Brain microvascular endothelial cell (primary cell): ENCODE measurements around the gene NHSL1.
A peak's percentile ranks its signal among the peaks of the same experiment; 100 is the strongest.

ENCODE experiments used
- DNase-seq: peaks from one replicate; pipeline ENCODE4 v3.0.0-alpha.2; 2020
- H3K27ac ChIP-seq: fragments of 250-450 bp; sonication (Bioruptor Pico); 2 replicates; pipeline ENCODE4 v1.5.1; 2020; ENCODE audit warnings: mild to moderate bottlenecking, moderate library complexity
- H3K27me3 ChIP-seq: fragments of 250-450 bp; sonication (Bioruptor Pico); replicated peaks from 2 replicates; pipeline ENCODE4 v1.5.1; 2020; ENCODE audit warnings: mild to moderate bottlenecking
- H3K36me3 ChIP-seq: fragments of 250-450 bp; sonication (Bioruptor Pico); replicated peaks from 2 replicates; pipeline ENCODE4 v1.5.1; 2020; ENCODE audit warnings: mild to moderate bottlenecking
- H3K4me3 ChIP-seq: 2 replicates; pipeline ENCODE4 v1.5.1; 2011; ENCODE audit warnings: low read depth, mild to moderate bottlenecking, control low read depth, low read length, moderate library complexity
- CTCF ChIP-seq: IDR thresholded peaks from 2 replicates; pipeline ENCODE4 v1.5.1; 2011; ENCODE audit warnings: low read depth, mild to moderate bottlenecking, moderate library complexity, low read length, control low read depth, inconsistent platforms; ENCODE audit errors: missing control alignments
- in situ Hi-C: cut with HindIII; loops from 2 replicates; pipeline ENCODE4 v1.10.0; 2017; ENCODE audit warnings: low sequenced_read_pairs, low pct_ligation_motif_present

The NHSL1 gene

GRCh38 chr6:138527411-138528088 lies 28.3 kb upstream of the NHSL1 start:
- Histone ChIP-seq H3K27ac (no peak overlapping the region), H3K36me3 (no peaks in the 10 kb centered on the region), H3K4me3 (no peak overlapping the region), H3K27me3 (no peaks in the 10 kb centered on the region)
- TF ChIP-seq CTCF: no peak
- no peak for DNase-seq
- in situ Hi-C loops: no loop called here

- TF ChIP-seq CTCF: no peak
- Histone ChIP-seq H3K4me3 (peak overlapping the region; percentile 24), H3K27me3 (no peaks in the 10 kb centered on the region), H3K27ac (no peak overlapping the region), H3K36me3 (no peaks in the 10 kb centered on the region)
- in situ Hi-C loops: no loop called here
- no peak for DNase-seq
These were observed 27.5 kb upstream of the NHSL1 start for GRCh38 chr6:138526822-138527235.

GRCh38 chr6:138525355-138525754 lies 26.1 kb upstream of the NHSL1 start:
- H3K27ac ChIP-seq: no peak overlapping the region
- no peak for TF ChIP-seq CTCF
- in situ Hi-C loops: no loop called here

DNA sequence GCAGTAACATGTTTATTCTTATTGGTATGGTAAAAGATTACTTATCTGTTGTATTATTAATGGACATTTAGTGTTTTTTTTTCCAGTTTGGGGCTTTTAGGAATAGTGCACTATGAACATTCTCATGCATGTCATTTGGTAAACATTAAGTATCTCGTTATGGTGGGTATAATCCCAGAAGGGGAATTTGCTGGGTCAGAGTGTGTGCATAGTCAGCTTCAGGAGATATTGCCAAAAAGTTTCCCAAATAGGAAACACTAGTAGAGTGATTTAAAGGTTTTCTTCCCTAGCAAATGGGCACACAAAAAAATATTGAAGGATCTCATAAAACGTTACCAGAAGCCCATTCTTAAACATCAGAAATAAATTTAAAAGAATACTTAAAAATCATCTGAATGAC lies 25.2 kb upstream of the NHSL1 start:
- H3K27ac ChIP-seq: no peak overlapping the region
- DNase-seq: no peak
- in situ Hi-C loops: no loop called here
- no peak overlapping the region for H3K4me3 ChIP-seq
- TF ChIP-seq CTCF: no peak
- H3K27me3 ChIP-seq: no peaks in the 10 kb centered on the region
- no peaks in the 10 kb centered on the region for H3K36me3 ChIP-seq

More at GRCh38 chr6:138525355-138525754, 26.1 kb upstream of the NHSL1 start:
- DNase-seq: no peak
- H3K4me3 ChIP-seq: no peak overlapping the region
- no peaks in the 10 kb centered on the region for H3K36me3 ChIP-seq
- no peaks in the 10 kb centered on the region for H3K27me3 ChIP-seq

- no peaks in the 10 kb centered on the region for H3K36me3 ChIP-seq
- in situ Hi-C loops: no loop called here
- H3K4me3 ChIP-seq: no peak overlapping the region
- no peak for DNase-seq
- no peak overlapping the region for H3K27ac ChIP-seq
- no peaks in the 10 kb centered on the region for H3K27me3 ChIP-seq
- TF ChIP-seq CTCF: no peak
These were observed 24.3 kb upstream of the NHSL1 start for GRCh38 chr6:138523347-138524210.
